GM21723 (cell line): ENCODE measurements around the gene DYNC1I1.

Experiments
- ATAC-seq: cut with Tn5 transposase; IDR thresholded peaks from one replicate; pipeline ENCODE4 v1.9.1; 2021; ENCODE audit warnings: mild to moderate bottlenecking, moderate library complexity; ENCODE audit not compliant: unreplicated experiment

The DYNC1I1 gene

DNA sequence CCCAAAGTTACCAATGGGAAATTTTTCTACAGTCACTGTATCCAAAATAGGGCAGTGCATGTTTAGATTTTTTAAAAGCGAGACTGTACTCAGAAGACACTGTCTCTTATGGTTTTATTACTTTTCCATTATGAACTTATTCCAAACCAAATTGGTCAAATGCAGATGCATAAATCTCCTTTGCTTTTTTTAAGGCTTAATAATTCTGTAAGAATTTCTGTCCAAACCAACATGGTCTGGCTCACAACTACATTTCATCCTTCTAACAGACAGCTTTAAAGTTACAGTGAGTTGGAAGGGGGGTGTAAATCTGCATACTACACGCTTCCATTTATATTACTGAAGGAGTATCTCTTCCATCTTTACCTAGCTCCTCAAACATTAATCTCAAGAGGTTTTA lies 350.4 kb downstream of the DYNC1I1 start:
- no peak for ATAC-seq

DNA sequence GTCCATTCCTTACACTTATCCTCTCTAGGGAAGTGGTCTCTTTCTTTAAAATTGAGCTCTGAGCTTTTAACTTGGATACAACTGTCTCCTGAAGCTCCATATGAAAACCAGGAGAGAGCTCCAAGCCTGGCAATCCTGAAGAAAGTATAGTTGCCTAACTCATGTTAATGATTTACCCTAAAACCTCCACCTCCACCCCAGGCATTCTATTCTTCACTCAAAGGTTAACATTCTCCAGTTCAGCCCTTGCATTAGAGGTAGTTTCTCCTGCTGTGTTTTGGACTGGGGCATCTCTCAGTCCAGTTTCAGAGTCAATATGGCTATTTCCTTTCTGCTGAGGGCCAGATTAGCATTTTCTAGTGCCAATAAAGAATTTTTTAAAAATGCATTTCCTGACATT lies 354.0 kb downstream of the DYNC1I1 start:
- no peak for ATAC-seq

DNA sequence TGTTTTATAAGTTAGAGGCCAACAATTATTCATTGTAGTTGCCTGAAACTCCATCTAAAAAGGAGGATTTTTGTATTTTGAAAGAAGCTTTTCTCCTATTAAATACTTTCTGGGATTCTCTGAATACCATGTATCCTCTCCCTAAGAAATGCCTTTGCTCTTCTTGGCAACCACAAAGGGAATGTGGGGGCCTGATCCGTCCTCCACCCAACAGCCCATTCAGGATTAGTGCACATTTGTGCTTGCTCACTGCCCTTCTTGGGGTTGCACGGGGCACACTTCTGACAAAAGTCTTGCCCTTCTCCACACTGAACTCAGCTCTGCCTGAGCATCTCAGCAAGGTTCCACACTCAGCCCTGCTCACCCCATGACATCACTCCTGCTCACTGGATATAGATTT lies 355.4 kb downstream of the DYNC1I1 start:
- no peak for ATAC-seq

DNA sequence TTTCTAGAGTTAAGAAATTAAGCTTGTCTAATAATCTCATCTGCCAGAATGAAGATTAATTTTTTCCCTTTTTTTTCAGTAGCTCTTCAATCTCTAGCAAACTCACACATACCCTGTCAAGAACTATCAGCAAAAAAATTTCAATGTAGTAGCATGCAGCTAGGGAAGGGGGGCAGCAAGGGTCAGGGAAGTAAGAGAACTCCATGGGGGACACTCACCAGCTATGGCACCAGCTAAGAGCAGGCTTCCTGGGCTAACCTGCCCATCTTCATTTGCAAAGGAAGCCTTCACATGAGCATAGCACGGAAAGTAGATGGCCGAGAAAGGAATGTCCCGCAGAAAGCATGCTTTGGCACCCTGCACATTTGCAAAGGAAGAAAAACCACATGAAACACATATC lies 359.2 kb downstream of the DYNC1I1 start:
- ATAC-seq = no peak

DNA sequence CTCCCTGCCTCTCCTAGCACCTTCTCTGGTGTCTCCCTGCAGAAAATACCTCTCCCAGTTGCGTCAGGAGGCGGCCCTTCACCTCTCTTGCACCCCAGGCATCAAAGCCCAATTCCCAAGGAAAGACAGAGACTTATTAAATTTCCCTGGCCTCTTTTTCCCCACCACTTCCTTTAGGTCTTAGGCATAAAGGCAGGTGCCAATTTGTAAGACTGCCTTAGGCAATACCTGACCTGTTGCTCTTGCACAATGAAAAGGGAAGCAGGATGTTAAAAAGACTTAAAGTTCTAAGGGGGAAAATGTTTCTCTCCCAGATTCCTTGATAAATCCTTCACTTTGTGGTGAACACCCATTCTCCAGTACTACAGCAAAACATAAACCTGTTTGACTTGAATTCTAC lies 362.9 kb downstream of the DYNC1I1 start:
- no peak for ATAC-seq

DNA sequence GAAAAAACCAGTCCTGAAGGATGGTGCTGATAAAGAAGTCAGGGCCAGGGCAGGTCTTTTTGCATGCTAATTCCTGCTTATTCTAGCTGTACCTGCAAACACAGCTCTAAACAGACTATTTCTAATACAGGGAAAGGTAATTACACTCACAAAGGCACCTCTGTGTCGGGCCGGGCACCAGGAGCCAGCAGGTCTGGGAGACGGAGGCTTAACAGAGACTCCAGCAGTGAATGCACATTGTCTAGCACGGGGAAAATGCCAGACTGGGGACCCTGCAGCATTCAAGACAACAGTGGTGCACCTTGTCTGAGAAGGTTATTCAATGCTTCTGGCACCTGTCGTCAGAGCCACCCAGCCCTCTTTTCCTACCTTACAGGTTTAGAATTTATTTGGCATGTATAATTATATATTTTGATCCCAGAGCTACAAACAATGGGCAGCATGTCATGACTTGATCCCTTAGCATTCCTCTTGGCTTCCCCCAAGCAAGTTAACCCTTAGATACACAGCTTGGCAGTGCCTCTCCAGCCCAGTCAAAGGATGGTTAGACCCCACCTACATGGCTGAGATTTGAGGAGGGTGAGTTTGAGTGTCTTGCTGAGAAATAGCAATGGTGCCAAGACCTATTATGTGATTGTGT lies 364.4 kb downstream of the DYNC1I1 start:
- no peak for ATAC-seq

DNA sequence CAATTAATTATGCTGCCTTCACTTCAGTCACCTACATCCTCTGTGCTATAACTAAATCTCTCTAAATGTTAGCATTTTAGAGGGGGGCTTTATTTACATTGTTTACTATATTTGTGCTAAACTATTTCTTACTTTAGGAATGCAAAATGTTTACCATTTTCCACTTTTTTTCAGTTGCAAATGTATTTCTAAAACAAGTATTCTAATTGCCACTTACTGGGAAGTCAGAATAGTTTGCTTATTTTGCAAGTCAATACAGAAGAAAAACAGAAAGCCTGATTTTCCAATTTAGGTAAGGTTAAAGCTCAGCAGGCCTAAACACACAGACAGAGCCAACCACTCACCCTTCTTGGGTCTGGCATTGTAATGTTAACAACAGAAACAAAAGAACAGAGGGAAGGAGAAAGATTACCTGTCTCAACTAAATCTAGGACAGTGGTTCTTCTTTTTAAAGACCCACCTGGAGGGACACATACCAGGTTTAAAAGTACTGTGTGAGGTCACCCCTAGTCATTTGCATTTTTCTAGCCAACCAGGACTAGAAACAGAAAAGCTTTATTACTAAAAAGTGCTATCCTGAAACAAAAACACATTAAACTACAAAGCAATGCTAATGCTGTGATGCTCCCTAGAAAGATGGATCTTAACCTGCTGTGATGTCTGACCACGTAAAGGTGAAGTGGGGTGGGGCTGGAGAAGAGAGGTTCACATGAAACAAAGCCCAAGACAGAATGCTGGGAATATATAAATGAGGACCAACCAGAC lies 371.3 kb downstream of the DYNC1I1 start:
- ATAC-seq = no peak

DNA sequence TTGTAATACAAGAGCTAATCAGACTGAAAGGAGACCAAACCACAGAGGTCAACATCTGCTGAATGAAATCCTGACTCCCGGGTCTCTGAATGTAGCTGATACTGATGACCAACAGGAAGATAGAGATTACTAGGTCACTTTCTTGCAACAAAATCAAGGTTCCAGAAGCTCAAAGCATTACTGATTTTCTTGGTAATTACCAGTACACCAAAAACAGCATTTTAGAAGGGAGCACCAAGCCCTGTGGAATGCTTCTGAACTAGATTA lies 371.8 kb downstream of the DYNC1I1 start:
- ATAC-seq = no peak
